Endometrial microvascular endothelial cells (primary cell): ENCODE measurements around the gene LIAS. TPM values are rescaled to one million over a fixed set of nuclear protein-coding genes. Genes with fewer than 3 reads are reported as not detected.

Experiments used
- in situ Hi-C: cut with HindIII; loops from 2 replicates; pipeline ENCODE4 v1.10.0; 2017; ENCODE audit warnings: low sequenced_read_pairs, low pct_unique_long_range_greater_than_20kb; ENCODE audit errors: inconsistent ontology term
- total RNA-seq: library from RNA; depleted of rRNA; stranded (reverse); fragments of >200 nt; gene quantifications from one replicate; pipeline ENCODE4 v1.2.3, GENCODE V29; 2015; ENCODE audit errors: inconsistent ontology term

The LIAS gene
- total RNA-seq, 1 donor from 2014 or later = 10.5 TPM

- in situ Hi-C loops = no loop called here
Measured at GRCh38 chr4:39524161-39524957, 65.5 kb downstream of the LIAS start.

- in situ Hi-C loops = no loop called here
Measured at GRCh38 chr4:39525822-39526690, 67.2 kb downstream of the LIAS start.

GRCh38 chr4:39526765-39527295, 68.0 kb downstream of the LIAS start:
- in situ Hi-C loops = no loop called here

GRCh38 chr4:39527296-39528060, 68.6 kb downstream of the LIAS start, which contains the start of gene UGDH:
Gene UGDH (minus strand): TSS chr4:39527439. CDS start chr4:39521512, 5,927 bp downstream.
- in situ Hi-C loops = no loop called here

GRCh38 chr4:39528061-39528465, 69.2 kb downstream of the LIAS start:
- in situ Hi-C loops = no loop called here

Other genes with a start within 250 kb of the LIAS start
- 40.4 TPM for gene RFC1, start 92.7 kb upstream of the LIAS start, total RNA-seq
- not detected for gene KLB, start 52.1 kb upstream of the LIAS start, total RNA-seq
- gene RPL9, start 134 bp upstream of the LIAS start, total RNA-seq = 2,208 TPM
- 56.5 TPM for gene UGDH, start 68.4 kb downstream of the LIAS start, total RNA-seq
- gene SMIM14, start 179.8 kb downstream of the LIAS start, total RNA-seq = 9.1 TPM
- 34.9 TPM for gene UBE2K, start 239.1 kb downstream of the LIAS start, total RNA-seq